Astrocyte (in vitro differentiated cells and primary cell): ENCODE measurements around the gene TIRAP.

Experiments used
- CTCF ChIP-seq: IDR thresholded peaks from 2 replicates; pipeline ENCODE4 v1.5.1; 2011; ENCODE audit warnings: low read depth, mild to moderate bottlenecking, inconsistent platforms, low read length, moderate library complexity; ENCODE audit not compliant: insufficient read depth
- EZH2 ChIP-seq: IDR thresholded peaks from 2 replicates; pipeline ENCODE4 v1.6.1; 2012; ENCODE audit warnings: mild to moderate bottlenecking, low read length, inconsistent platforms; ENCODE audit not compliant: insufficient read depth

- no peak for TF ChIP-seq CTCF
- no peak for TF ChIP-seq EZH2
These were observed 50.2 kb downstream of the TIRAP start for GRCh38 chr11:126333142-126333541.
